SK-N-SH (cell line): ENCODE results near the gene ZSWIM7. TPM values are rescaled to one million over a fixed set of nuclear protein-coding genes. Genes with fewer than 3 reads are reported as not detected.

ENCODE experiments used
- CTCF ChIP-seq: fragments of 200-600 bp; sonication (generic); IDR thresholded peaks from 2 replicates; pipeline ENCODE4 v1.6.1; 2017; ENCODE audit warnings: antibody characterized with exemption, mild to moderate bottlenecking, moderate library complexity
- EZH2phosphoT487 ChIP-seq: fragments of 200-600 bp; sonication (generic); IDR thresholded peaks from 2 replicates; pipeline ENCODE4 v1.6.1; 2017; ENCODE audit warnings: low read depth, mixed run types, mild to moderate bottlenecking, antibody characterized with exemption, moderate library complexity, borderline replicate concordance
- FOSL2 ChIP-seq: IDR thresholded peaks from 2 replicates; pipeline ENCODE4 v1.4.0; 2012; ENCODE audit warnings: low read depth, mild to moderate bottlenecking, moderate library complexity, borderline replicate concordance
- GATA2 ChIP-seq: sonication (generic); formaldehyde crosslinking; IDR thresholded peaks from 2 replicates; pipeline ENCODE4 v1.5.0; 2020; ENCODE audit warnings: mild to moderate bottlenecking, missing genetic modification reagents
- IRF3 ChIP-seq: fragments of 150-350 bp; IDR thresholded peaks from 2 replicates; pipeline ENCODE4 v1.6.1; 2016; ENCODE audit warnings: mild to moderate bottlenecking, low read depth, low read length
- JUND ChIP-seq: IDR thresholded peaks from 2 replicates; pipeline ENCODE4 v1.4.0; 2012
- MAX ChIP-seq: IDR thresholded peaks from 2 replicates; pipeline ENCODE4 v1.4.0; 2012; ENCODE audit warnings: low read depth
- MEF2A ChIP-seq: IDR thresholded peaks from 2 replicates; pipeline ENCODE4 v1.4.0; 2012; ENCODE audit warnings: low read depth, borderline replicate concordance
- MXI1 ChIP-seq: IDR thresholded peaks from 2 replicates; pipeline ENCODE4 v1.6.1; 2012; ENCODE audit warnings: mild to moderate bottlenecking, low read depth, low read length, improper control_type of control experiment
- NRF1 ChIP-seq: IDR thresholded peaks from 2 replicates; pipeline ENCODE4 v1.6.1; 2012; ENCODE audit warnings: low read depth, mild to moderate bottlenecking, low read length
- PBX3 ChIP-seq: IDR thresholded peaks from 2 replicates; pipeline ENCODE4; 2012
- POLR2AphosphoS5 ChIP-seq: IDR thresholded peaks from 2 replicates; pipeline ENCODE4 v1.6.1; 2012; ENCODE audit warnings: low read depth, low read length
- RAD21 ChIP-seq: IDR thresholded peaks from 2 replicates; pipeline ENCODE4 v1.6.1; 2012; ENCODE audit warnings: mild to moderate bottlenecking, low read length
- RCOR1 ChIP-seq: fragments of 150-350 bp; IDR thresholded peaks from 2 replicates; pipeline ENCODE4 v1.6.1; 2017; ENCODE audit warnings: antibody characterized with exemption, low read length
- SIN3A ChIP-seq: IDR thresholded peaks from 2 replicates; pipeline ENCODE4 v1.6.1; 2012; ENCODE audit warnings: low read depth, mild to moderate bottlenecking, low read length, moderate library complexity, borderline replicate concordance
- SMC3 ChIP-seq: IDR thresholded peaks from 2 replicates; pipeline ENCODE4 v1.6.1; 2012; ENCODE audit warnings: low read depth, low read length, improper control_type of control experiment
- TCF12 ChIP-seq: IDR thresholded peaks from 2 replicates; pipeline ENCODE4 v1.4.0; 2012
- ZBTB33 ChIP-seq: IDR thresholded peaks from 2 replicates; pipeline ENCODE4 v1.4.0; 2012; ENCODE audit warnings: low read depth, borderline replicate concordance
- polyA plus RNA-seq, 3 experiments: library from polyadenylated mRNA; depleted of rRNA; stranded (reverse); fragments of >200 nt; gene quantifications; 2 replicates each; pipeline ENCODE4 v1.2.3, GENCODE V29; 2012
- TF ChIP-seq, protein P1 (sequence below): fragments of 150-350 bp; IDR thresholded peaks from 2 replicates; pipeline ENCODE4 v1.6.1; 2017; ENCODE audit warnings: antibody characterized with exemption, low read length, low read depth, borderline replicate concordance
- TF ChIP-seq, protein P2 (sequence below): IDR thresholded peaks from 2 replicates; pipeline ENCODE4 v1.6.1; 2012; ENCODE audit warnings: mild to moderate bottlenecking, low read depth, low read length, moderate library complexity

Gene ZSWIM7
- polyA plus RNA-seq, 1 of the 3 experiments (the other 2 are of a cell fraction): 63.3 TPM

- TF ChIP-seq ZBTB33 (no peak), SMC3 (no peak), GATA2 (no peak), TCF12 (peak; percentile 63), MXI1 (no peak), EZH2phosphoT487 (no peak), RCOR1 (no peak), FOSL2 (peak; percentile 46), POLR2AphosphoS5 (no peak; the same call in 1 of the 2 replicates), SIN3A (no peak), RAD21 (no peak), JUND (peak; percentile 50; the same call in 1 of the 2 replicates), IRF3 (no peak), MEF2A (no peak), MAX (0 out of 2 replicates have a peak, but pooled peaks have one; percentile 9), NRF1 (no peak), CTCF (no peak), PBX3 (peak; percentile 9; the same call in 1 of the 2 replicates)
- TF ChIP-seq, protein P1, sequence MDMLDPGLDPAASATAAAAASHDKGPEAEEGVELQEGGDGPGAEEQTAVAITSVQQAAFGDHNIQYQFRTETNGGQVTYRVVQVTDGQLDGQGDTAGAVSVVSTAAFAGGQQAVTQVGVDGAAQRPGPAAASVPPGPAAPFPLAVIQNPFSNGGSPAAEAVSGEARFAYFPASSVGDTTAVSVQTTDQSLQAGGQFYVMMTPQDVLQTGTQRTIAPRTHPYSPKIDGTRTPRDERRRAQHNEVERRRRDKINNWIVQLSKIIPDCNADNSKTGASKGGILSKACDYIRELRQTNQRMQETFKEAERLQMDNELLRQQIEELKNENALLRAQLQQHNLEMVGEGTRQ: no peak
- TF ChIP-seq, protein P2, sequence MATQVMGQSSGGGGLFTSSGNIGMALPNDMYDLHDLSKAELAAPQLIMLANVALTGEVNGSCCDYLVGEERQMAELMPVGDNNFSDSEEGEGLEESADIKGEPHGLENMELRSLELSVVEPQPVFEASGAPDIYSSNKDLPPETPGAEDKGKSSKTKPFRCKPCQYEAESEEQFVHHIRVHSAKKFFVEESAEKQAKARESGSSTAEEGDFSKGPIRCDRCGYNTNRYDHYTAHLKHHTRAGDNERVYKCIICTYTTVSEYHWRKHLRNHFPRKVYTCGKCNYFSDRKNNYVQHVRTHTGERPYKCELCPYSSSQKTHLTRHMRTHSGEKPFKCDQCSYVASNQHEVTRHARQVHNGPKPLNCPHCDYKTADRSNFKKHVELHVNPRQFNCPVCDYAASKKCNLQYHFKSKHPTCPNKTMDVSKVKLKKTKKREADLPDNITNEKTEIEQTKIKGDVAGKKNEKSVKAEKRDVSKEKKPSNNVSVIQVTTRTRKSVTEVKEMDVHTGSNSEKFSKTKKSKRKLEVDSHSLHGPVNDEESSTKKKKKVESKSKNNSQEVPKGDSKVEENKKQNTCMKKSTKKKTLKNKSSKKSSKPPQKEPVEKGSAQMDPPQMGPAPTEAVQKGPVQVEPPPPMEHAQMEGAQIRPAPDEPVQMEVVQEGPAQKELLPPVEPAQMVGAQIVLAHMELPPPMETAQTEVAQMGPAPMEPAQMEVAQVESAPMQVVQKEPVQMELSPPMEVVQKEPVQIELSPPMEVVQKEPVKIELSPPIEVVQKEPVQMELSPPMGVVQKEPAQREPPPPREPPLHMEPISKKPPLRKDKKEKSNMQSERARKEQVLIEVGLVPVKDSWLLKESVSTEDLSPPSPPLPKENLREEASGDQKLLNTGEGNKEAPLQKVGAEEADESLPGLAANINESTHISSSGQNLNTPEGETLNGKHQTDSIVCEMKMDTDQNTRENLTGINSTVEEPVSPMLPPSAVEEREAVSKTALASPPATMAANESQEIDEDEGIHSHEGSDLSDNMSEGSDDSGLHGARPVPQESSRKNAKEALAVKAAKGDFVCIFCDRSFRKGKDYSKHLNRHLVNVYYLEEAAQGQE: no peak
Observed at GRCh38 chr17:15963670-15964110, 35.8 kb downstream of the ZSWIM7 start (continued).
